ENCODE results near the gene VTI1B. TPM values are rescaled to one million over a fixed set of nuclear protein-coding genes. Genes with fewer than 3 reads are reported as not detected.
A peak's percentile ranks its signal among the peaks of the same experiment; 100 is the strongest.

Gene VTI1B
- total RNA-seq, 4 donors from 2014 or later: 77.0 to 98.5 (median 90.4) TPM

DNA sequence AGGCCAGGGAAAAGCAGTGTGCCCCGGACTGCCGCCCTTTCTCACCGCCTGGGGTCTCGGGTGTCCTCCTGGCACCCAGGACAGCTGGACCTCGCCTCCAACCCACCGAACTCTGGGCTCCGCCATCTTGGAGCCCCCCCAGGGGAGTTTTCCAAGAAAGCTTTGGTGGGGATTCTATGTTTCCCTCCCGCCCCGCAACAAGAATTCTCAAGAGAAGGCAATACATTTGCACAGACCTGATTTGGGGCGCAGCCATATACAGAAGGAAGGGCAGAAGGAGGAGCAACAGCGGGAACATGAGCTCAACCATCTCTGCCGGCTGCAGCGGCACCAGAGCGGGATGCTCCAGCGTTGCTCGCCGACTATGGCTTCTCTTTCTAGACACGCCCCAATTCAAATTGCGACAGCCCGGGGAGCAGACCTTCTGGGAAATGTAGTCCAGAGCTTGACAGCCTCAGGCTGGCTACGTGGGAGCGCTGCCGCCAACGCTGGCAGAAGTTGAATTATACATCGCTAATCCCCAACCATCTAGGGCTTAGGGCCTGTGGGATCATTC lies 21.0 kb upstream of the VTI1B start, which contains the start of gene RDH11:
Gene RDH11, minus strand, starts transcription at position 371 of the 556 bp plus-strand sequence. Its CDS starts 61 bp downstream, at position 310.
- Histone ChIP-seq H3K9me3 (no peaks in the 10 kb centered on the region), H3K27me3 (no peaks in the 10 kb centered on the region), H3K4me3 (peak within 1 kb of the TSS; percentile 77 to 90), H3K36me3 (peaks cover 0 to 22% of the 10 kb centered on the region in 2 donors), H3K4me1 (peaks cover 0 to 28% (median 4%) of the 10 kb centered on the region in 3 donors), H3K27ac (peak within 1 kb of the TSS; percentile 44 to 89 (median 87))
- WGBS, 2 donors (ENCODE audit: low coverage in 1 of 2): 0% methylated on average over 10 to 18 of the region's 25 CpGs
- TF ChIP-seq EP300 (IDR thresholded peaks at IDR 0.05) (no peak), POLR2AphosphoS5 (IDR thresholded peaks at IDR 0.05) (peak; percentile 86), POLR2A (IDR thresholded peaks at IDR 0.05) (peak; percentile 56 to 68)
- TF ChIP-seq, protein P1, sequence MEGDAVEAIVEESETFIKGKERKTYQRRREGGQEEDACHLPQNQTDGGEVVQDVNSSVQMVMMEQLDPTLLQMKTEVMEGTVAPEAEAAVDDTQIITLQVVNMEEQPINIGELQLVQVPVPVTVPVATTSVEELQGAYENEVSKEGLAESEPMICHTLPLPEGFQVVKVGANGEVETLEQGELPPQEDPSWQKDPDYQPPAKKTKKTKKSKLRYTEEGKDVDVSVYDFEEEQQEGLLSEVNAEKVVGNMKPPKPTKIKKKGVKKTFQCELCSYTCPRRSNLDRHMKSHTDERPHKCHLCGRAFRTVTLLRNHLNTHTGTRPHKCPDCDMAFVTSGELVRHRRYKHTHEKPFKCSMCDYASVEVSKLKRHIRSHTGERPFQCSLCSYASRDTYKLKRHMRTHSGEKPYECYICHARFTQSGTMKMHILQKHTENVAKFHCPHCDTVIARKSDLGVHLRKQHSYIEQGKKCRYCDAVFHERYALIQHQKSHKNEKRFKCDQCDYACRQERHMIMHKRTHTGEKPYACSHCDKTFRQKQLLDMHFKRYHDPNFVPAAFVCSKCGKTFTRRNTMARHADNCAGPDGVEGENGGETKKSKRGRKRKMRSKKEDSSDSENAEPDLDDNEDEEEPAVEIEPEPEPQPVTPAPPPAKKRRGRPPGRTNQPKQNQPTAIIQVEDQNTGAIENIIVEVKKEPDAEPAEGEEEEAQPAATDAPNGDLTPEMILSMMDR (IDR thresholded peaks at IDR 0.05): no peak
- ATAC-seq: peak; percentile 99

DNA sequence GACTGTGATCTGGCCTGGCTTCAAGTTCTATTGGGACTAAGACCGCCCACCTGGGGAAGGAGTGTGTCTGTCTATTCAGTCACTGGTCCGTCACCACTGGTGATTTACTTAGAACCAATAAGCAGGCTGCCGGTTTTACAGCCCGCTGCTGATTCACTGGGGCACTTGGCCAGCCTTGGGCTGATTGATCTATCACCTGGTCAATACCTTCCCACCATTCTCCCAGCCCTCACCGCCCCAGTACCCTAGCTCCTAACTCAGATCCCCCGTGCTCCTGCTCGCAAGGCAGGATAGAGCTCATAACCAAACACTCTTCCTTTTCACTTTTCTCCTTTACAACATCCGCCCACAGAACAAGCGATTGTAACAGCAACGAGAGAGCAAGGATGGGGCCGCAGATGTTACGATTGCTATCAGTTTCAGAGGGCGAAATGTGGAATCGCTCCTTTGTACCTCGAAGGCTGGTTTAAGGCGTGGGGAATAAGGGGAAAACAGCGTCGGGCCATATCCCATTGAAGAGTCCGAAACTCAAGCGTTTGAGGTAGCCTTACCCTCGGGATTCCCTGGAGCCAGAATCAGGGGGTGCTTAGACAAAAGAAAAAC lies 20.5 kb upstream of the VTI1B start:
- Histone ChIP-seq H3K36me3 (peaks cover 0 to 28% of the 10 kb centered on the region in 2 donors), H3K4me1 (peaks cover 0 to 28% (median 4%) of the 10 kb centered on the region in 3 donors)
- WGBS, 2 donors (ENCODE audit: low coverage in 1 of 2): 1 to 2% methylated on average over 18 to 20 of the region's 21 CpGs

DNA sequence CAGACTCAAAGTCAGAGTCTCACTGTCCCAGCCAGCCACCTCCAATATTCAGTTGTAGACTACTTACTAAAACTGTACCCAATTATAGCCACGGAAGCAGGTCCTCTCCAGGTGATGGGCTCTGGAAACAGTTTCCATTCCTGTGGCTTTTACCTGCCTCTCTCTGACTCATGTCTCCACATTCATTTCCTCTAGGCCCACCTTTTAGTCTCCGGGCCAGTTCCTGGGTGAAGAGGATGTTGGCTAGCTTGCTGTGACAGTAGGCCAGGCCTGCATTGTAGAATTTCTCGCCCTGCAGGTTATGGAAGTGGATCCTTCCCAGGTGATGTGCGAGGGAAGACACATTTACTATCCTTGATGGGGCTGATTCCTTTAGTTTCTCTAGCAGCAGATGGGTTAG lies 15.6 kb upstream of the VTI1B start:
- no peaks in the 10 kb centered on the region for H3K27me3 ChIP-seq
- TF ChIP-seq POLR2AphosphoS5 (IDR thresholded peaks at IDR 0.05): no peak
- TF ChIP-seq POLR2A (IDR thresholded peaks at IDR 0.05): no peak
- TF ChIP-seq, protein P1 (IDR thresholded peaks at IDR 0.05): no peak
- TF ChIP-seq EP300 (IDR thresholded peaks at IDR 0.05): no peak
- peaks cover 0 to 26% (median 4%) of the 10 kb centered on the region in 3 donors for H3K4me1 ChIP-seq
- peaks cover 8 to 76% of the 10 kb centered on the region in 2 donors for H3K36me3 ChIP-seq
- no peaks in the 10 kb centered on the region for H3K9me3 ChIP-seq
- 90% methylated on average over 4 of the region's 4 CpGs; no CpG with 5 or more reads in 1 of the 2 donors for WGBS, 2 donors (ENCODE audit: low coverage in 1 of 2)
- ATAC-seq: no peak
- no peak overlapping the region for H3K27ac ChIP-seq
- H3K4me3 ChIP-seq: no peak overlapping the region

More for the DNA sequence above, 20.5 kb upstream of the VTI1B start:
- peak overlapping the region; percentile 44 to 89 (median 87) for H3K27ac ChIP-seq
- ATAC-seq: peak; percentile 40
- H3K4me3 ChIP-seq: peak overlapping the region; percentile 77 to 90
- H3K9me3 ChIP-seq: no peaks in the 10 kb centered on the region
- H3K27me3 ChIP-seq: no peaks in the 10 kb centered on the region
- TF ChIP-seq EP300 (IDR thresholded peaks at IDR 0.05) (no peak), POLR2A (IDR thresholded peaks at IDR 0.05) (no peak), POLR2AphosphoS5 (IDR thresholded peaks at IDR 0.05) (no peak)
- TF ChIP-seq, protein P1 (IDR thresholded peaks at IDR 0.05): no peak

DNA sequence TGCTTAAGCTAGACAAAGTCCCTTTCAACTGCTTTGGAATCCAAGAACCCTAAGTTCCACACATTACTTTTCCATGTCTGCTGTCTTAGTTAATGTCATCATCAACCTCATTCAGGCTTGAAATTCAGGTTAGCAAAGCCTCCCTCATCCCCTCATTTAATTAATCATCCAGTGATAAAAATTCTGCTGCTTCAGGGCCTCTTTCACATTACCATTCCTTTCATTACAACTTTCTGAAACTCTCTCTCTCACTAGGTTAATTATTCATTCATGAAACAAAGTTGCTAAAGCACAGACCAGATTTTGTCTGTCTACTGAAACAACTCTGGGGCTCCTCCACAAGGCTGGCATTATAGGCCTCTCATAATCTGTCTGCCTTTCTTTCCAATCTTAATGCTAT lies 9.4 kb upstream of the VTI1B start:
- no peak overlapping the region for H3K27ac ChIP-seq
- H3K36me3 ChIP-seq: peaks cover 0 to 91% of the 10 kb centered on the region in 2 donors
- H3K4me3 ChIP-seq: no peak overlapping the region
- no peak for ATAC-seq
- H3K9me3 ChIP-seq: no peaks in the 10 kb centered on the region
- TF ChIP-seq EP300 (IDR thresholded peaks at IDR 0.05): no peak
- H3K27me3 ChIP-seq: no peaks in the 10 kb centered on the region
- H3K4me1 ChIP-seq: no peaks in the 10 kb centered on the region

DNA sequence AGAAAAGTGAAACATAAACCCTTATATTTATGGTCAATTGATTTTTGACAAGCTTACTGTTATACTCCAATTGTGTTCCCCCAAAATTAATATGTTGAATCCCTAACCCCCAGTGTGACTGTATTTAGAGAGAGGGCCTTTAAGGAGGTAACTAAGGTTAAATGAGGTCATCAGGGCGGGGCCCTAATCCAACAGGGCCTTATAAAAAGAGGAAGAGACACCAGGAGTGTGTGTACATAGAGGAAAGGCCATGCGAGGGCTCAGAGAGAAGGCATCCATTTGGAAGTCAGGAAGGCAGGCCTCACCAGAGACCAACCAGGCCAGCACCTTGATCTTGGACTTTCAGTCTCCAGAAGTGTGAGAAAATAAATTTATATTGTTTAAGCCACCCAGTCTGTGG lies 6.5 kb upstream of the VTI1B start:
- Histone ChIP-seq H3K27me3 (no peaks in the 10 kb centered on the region), H3K27ac (no peak overlapping the region), H3K9me3 (no peaks in the 10 kb centered on the region), H3K4me1 (no peaks in the 10 kb centered on the region), H3K36me3 (peaks cover 0 to 77% of the 10 kb centered on the region in 2 donors), H3K4me3 (no peak overlapping the region)
- TF ChIP-seq POLR2A (IDR thresholded peaks at IDR 0.05) (no peak), EP300 (IDR thresholded peaks at IDR 0.05) (no peak), POLR2AphosphoS5 (IDR thresholded peaks at IDR 0.05) (no peak)
- TF ChIP-seq, protein P1 (IDR thresholded peaks at IDR 0.05): no peak
- WGBS, 2 donors (ENCODE audit: low coverage in 1 of 2): 70 to 80% methylated on average over 2 of the region's 2 CpGs
- no peak for ATAC-seq
